Measurements from ENCODE around the gene GPRIN3.
"Not testable (repeated sequence)": the region's sequence is repeated elsewhere in the genome, so short reads cannot be mapped to it uniquely, and the experiment has no call there.

Gene GPRIN3

DNA sequence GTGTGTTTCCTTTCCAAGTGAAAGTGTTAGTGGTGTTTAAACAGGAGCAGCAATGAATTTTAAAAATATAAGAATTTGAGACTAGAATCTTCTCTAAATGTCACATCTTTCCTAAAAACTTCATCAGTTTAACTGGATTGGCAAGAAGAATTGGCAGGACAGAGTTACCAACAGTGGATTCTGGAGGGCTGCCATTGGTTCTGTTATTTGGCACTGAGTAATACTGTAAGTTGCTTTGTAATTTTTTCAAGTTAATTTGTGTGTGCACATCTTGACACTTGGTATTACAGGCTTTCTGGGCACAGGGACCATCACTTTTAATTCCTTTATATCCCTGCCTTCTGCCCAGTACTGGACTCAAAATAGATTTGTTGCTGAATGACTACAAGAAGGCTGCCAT is 4.5 kb upstream of the GPRIN3 start:
- DNase-seq (ENCODE audit: low read depth in 1 of 2, low spot score in 1 of 2) = no peak

DNA sequence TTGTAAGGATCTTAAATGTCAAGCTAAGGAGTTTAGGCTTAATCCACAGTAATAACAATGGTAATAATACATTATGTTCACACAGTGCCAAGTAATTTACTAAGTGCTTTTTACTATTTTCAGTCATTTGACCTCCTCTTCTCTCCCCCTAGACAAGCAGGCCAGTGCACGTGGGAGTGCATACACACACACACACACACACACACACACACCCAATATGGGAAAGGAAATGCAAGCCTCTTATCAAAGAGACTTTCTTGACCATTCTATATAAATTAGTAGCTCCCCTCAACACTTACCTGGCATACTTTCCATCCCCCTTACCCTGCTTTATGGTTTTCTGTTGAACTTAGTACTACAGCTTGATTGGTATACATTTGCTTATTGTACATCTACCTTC is 3.8 kb upstream of the GPRIN3 start:
- DNase-seq (ENCODE audit: low read depth in 1 of 2, low spot score in 1 of 2) = no peak

DNA sequence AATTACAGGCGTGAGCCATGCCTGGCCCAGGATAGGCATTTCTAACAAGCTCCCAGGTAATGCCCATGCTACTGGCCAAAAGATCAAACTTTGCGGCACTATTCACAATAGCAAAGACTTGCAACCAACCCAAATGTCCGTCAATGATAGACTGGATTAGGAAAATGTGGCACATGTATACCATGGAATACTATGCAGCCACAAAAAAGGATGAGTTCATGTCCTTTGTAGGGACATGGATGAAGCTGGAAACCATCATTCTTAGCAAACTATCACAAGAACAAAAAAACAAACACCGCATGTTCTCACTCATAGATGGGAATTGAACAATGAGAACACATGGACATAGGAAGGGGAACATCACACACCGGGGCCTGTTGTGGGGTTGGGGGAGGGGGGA is 1.6 kb upstream of the GPRIN3 start:
- DNase-seq (ENCODE audit: low read depth in 1 of 2, low spot score in 1 of 2) = not testable (repeated sequence)

DNA sequence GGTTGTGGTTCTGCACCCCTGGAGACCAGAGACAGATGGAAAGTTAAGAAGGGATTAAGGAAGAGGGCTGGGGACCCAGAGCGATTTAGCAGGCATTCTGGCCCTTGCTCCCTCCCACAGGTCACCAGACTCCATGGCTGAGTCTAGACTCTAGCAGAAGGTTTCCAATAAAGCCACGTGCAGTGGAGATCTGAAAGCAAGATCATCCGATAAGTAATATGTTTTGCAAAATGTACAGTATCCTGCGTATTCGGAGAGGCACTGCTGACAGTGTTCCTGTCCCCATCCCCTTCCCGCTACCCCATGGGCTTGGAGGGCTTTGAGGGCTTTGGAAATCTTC is 531 bp upstream of the GPRIN3 start:
- no peak for DNase-seq (ENCODE audit: low read depth in 1 of 2, low spot score in 1 of 2)

DNA sequence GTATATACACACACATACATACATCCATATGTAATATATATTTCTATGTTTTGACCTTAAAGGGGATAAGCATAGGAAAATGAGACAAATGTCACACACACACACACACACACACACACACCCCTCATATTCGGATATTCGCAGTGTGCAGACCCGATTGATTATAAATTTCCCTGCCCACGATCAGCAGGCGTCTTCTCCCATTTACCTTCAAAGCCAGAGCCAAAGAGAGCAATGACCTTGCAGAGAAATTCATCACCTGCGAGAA is 488 bp downstream of the GPRIN3 start:
- no peak for DNase-seq (ENCODE audit: low read depth in 1 of 2, low spot score in 1 of 2)

DNA sequence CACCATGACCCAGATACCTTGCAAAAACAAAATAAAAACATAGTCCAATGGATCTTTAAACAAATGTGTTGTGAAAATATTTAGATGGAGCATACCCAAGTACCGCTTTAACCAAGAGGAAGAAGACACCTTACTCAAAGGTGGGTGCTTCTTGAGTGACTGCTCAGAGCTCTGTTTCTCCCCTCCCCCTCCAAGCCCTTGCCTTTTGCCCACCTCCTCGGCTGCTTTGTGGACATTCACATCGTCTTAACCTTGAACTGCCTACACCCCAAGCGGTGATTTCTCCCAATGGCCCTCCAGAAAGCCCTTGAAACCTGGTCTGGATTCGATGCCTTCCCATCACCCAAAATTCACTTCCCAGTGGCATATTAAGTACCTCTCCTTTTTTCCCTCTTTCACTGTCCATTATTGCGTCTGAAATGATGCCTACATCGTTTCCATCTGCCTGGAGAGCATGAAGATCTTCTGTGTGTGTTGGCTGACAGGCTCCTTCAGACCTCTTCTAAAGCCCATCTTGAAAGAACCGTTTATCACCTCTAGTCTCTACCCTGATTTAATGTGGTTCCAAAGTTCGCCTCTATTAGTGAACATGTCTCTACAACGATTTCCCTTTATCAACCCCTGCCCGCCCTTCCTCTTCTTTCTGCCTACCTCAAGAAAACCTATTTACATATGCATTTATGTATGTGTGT is 968 bp downstream of the GPRIN3 start:
- DNase-seq (ENCODE audit: low read depth in 1 of 2, low spot score in 1 of 2) = no peak

DNA sequence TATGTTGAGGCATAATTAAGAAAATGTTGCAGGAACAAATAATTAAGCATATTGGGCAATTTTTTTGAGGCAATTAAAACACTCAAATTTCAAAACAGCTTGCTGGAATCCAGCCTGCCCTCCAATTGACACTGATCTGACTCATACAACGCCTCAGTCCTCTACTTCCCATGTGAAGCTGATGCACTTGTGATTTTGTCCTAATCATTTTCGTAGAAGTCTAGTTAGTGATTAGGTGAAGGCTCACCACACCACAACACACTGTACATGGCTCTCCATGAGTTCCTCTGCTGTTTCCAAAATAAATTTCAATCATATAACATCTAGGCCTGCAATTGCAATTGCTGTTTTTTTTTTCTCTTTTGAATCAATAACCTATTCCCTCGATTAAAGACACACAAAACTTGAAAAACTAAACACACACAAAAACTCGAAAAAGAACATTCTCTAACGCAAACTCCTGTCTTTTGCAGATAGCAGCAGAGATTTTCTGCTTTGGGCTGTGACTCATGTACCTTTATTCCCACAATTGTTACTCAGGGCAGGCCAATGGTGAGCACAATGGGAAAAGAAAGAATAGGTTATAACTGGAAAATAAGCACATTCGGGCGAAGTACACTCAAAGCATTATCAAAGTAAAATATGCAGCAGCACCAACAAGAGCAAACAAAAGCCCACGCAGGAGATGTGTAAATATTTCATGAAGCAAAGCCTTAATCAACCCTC is 1.7 kb downstream of the GPRIN3 start:
- no peak for DNase-seq (ENCODE audit: low read depth in 1 of 2, low spot score in 1 of 2)

DNA sequence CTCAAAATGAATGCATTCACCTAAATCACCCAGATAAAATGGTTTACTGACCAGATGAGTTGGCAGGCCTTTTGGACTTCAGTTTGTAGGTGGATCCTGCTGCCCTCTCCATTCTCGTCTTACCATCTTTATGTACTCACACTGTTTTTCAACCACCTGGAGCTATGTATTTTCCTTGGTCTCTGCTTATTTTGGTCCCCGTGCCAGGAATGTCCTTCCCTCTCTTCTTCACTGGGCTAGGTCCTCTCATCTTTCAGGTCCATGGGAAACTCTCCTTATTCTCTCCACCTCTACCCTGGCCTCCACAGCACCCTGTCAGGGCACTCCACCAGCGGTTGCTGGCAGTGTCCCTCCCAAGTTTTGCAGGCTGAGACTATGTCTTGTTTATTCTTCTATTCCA is 2.6 kb downstream of the GPRIN3 start:
- DNase-seq (ENCODE audit: low read depth in 1 of 2, low spot score in 1 of 2) = no peak

DNA sequence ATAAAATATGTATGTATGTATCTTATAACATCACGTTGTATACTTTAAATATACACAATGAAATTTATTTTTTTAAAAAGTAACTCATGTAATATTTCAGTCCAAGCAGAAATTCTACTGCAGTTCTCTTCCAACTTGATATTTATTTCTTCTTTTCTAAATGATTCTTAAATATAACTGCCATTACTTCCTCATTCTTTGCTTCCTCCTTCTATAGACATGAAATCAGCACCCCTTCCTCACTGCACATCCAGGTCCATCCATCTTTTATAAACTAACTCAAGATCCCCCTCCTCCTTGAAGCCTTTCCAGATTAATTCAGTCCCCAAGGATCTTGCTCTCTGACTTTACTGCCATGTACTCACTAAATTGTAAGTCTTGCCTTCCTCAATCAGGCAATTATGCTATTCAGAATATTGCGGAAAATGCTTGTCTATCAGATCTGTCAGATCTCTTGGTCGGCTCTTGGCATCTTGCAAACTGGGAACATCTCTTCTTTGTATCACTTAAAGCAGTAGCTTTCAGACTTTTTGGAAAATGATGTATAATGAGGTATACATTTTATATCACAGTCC is 3.7 kb downstream of the GPRIN3 start:
- DNase-seq (ENCODE audit: low read depth in 1 of 2, low spot score in 1 of 2) = no peak

DNA sequence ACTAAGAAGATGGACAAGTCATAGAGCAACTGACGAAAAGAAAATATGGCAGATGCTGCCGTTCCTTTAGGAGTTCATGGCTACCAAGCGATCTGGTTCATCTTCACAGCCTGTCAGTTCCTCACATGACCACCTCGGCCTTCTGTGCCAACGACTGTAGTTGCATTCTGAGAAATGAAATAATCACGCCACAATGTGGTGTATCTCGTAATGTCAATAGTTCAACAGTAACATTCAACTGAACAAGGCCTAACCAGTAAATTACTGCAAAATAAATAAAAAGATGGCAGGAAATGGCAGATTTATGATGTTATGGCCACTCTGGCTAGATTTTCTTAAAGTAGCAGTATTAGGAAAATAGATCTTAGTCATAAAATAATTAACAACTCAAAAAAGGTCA is 4.4 kb downstream of the GPRIN3 start:
- DNase-seq (ENCODE audit: low read depth in 1 of 2, low spot score in 1 of 2) = no peak

DNA sequence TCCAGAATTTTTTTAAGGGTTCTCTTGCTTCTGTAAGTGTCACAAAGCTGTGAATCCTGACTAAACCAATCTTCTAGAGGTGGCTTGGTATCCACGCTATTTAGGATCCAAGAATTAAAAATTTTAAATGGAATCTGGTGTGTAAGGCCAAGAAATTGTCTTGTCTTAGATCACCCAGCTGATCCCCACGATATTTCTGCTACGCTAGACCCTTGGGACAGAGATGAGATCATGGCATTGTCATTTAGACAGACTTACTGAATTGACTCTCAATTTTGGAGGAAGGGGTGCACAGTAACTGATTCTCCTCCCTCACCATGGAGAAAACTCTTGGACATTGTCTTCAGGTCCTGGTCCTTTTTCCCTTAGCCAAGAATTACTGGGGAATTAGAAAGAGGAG is 5.7 kb downstream of the GPRIN3 start:
- DNase-seq (ENCODE audit: low read depth in 1 of 2, low spot score in 1 of 2) = no peak

DNA sequence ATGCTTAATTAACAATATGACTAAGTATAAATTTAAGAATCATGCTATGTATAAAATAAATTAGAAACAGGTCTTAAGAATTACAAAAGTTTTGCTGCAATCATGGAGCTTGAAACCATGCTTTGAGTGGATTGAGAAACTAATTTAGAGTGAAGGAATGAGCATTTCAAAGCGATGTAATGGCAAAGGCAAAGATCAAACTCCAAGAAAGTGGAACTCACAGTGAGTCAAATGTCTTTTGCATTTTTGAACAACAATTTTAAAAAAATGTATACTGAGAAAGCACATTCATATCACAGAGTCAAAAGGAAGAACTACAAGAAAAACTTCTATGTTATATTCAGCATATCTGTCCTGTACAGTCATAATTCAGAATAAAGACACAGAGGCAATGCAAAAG is 6.6 kb downstream of the GPRIN3 start:
- no peak for DNase-seq (ENCODE audit: low read depth in 1 of 2, low spot score in 1 of 2)

DNA sequence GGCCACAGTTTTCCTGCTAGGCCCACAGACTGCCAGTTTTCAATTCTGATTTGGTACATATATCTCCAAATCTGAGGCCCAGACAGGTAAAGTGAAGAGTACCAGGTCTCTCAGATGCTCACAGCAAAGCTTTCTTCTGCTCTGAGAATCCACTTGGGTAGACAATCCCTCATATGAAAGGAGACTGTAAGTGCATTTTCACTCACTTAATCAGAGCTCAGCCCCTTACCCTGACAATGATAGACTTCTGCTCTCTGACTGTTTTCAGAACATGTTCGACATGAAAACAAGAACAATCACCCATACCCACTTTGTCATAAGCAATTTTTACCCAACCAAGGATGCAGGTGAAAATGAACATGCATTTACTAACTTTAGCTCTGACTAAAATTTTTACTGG is 7.1 kb downstream of the GPRIN3 start:
- no peak for DNase-seq (ENCODE audit: low read depth in 1 of 2, low spot score in 1 of 2)

DNA sequence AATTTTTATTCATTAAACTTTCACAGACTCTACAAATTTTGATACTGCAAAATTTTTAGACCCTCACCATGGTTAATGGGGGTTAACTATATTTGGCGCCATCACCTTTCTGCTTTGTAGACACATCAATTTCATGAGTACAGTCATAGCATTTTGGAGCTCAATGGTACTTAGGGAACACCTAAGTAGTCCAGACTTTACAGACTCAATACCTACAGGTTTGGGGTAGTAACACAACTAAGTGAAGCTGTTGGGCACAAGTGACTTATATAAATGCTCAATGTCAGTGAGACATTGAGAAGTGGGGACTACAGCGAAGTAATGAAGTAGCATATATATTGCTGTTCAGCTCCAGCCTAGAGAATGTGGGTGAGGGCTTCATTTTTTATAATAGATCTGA is 7.5 kb downstream of the GPRIN3 start:
- DNase-seq (ENCODE audit: low read depth in 1 of 2, low spot score in 1 of 2) = no peak

DNA sequence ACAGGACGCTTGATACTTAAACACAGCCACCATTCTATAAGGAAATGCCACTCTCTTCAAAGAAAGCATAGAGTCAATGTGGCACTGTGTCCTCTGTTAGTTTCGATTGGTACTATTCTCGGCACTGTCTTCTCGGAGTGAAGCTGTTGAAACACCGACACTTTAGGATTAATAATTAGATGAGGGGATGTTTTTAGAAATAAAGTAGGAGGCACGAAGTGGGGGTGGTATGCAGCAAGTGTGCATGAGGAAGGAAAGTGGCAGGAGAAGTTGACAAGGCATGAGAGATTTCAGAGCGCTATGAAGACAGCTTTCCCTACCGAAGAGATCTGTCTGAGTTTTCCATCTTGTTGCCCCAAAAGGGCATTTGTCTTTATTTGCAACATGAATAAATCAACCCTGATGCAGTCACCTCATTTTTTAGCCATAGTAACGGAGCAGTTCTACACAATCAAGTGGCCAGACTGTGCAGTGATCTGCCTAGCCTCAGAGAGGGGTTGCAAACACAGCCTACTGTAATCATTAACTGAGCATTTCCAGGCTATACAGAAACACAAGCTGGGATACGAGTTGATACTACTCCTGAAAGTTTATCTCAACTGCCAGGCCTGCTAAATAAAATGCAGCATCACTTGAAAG is 8.3 kb downstream of the GPRIN3 start:
- no peak for DNase-seq (ENCODE audit: low read depth in 1 of 2, low spot score in 1 of 2)

DNA sequence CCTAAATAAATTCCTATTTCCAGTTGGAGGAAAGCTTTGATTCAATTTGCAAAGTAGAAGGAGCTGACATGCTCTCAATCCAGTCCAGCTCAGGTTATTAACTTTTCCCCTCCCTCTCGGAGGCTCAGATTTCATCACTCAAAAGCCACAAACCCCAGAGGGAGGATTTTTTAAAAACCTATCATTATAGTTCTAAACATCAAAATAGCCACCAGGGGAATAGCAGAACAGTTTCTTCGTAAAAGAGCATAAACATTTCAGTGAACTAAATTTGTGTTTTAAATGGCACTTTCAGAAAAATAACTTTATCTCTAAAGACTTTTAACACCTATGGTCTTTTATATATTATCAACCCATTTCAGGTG is 8.8 kb downstream of the GPRIN3 start:
- DNase-seq (ENCODE audit: low read depth in 1 of 2, low spot score in 1 of 2) = no peak

DNA sequence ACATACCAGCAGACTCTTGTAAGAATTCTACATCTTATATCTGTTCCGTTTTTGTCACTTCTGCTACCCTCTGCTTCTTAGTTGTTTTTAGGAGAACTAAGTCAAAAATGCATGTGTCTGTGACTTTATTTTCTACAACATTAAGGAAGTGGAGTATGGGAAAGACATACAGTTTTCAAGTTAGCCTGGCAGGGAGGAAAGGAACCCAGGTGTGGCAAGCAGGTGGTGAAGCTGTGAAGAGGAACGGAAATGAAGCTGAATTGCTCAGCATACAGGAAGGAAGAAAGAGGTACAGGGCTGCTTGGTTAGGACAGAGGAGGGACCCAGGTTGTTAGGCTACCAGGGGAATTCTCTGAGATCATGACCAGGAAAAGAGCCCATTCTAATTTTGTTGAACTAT is 9.4 kb downstream of the GPRIN3 start:
- no peak for DNase-seq (ENCODE audit: low read depth in 1 of 2, low spot score in 1 of 2)

DNA sequence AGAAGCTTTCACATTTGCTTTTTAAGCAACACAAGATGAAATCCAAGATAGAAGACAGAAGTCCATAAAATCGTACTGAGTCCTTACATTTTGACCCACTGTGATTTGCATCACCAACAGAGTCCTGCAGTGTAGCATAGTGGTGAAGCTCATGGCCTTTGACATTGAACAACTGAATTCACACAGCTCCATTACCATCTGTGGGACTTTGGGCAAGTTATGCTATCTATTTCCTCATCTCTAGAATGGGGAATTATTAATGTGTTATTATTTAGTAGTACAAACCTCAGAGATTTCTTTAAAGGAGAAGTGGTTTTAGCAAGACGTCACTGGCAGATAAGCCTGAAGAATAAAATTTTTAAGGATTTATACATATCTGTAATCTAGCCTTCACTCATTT is 10.7 kb downstream of the GPRIN3 start:
- no peak for DNase-seq (ENCODE audit: low read depth in 1 of 2, low spot score in 1 of 2)

DNA sequence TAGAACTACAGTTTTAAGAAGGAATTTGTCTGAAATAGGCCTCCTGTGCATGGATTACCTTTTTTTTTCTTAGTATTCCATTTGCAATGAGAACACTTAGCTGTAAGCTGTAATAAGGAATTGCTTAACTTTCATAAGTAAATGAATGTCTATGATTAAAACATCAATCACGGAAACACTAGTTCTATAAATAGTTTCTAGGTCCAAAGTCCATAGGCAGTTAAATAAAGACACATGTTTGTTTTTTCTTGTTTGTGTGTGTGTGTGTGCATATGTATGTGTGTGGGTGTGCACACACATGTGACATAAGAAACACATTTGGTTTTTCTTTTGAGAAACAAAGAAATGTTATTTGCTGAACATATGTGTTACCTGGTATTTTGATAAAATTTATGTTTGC is 11.2 kb downstream of the GPRIN3 start:
- no peak for DNase-seq (ENCODE audit: low read depth in 1 of 2, low spot score in 1 of 2)

DNA sequence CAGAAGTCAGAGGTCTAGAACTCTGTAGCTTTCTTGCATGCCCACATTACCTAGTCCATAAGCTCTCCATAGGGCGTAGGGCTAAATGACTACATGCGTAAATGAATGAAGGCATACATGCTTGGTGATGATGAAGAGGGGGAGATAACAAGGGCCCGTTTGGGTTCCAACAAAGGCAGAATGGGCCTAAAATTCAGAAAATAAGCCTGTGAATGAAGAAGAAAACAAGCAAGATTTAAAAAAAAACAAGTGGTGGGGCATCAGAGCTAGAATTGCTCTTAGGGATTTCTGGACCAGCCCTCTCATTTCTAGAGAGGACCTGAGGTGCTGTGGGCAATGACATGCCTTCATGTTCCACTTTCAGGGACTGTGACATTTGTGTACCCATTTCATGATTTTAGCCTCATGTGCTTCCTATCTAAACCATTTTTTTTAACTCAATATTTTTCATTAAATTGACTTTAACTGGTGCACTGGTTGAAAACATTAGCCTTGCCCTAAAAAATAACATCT is 12.1 kb downstream of the GPRIN3 start:
- no peak for DNase-seq (ENCODE audit: low read depth in 1 of 2, low spot score in 1 of 2)

DNA sequence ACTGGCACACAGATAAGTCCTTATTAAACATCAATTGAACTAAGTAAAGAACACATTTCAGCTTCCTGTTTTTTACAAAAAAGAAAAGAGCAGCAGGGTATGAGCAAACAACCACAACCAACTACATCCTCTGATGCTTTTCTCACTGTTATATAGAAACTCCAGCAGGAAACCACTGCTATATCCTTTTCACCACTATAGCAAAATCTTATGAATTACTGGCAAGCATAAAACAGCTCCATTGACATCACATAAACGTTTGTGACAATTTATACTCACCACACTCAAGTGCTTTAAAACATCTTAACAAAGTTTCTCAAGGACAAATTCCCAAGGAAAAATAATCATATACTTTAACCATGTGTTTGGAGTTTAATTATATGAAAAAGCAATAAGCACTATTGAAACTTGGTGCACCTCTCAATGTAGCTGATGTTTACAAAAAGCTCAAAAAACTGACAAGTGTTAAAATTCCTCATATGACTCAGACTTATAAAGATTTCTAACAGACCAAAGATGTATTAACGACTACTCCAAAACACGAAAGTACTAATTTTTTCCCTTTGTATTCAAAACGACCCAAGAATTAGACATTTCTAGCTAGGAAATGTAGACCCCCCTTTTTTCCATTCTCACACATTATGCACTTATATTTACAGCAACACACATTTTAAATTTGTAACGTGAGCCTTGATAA is 12.9 kb downstream of the GPRIN3 start:
- DNase-seq (ENCODE audit: low read depth in 1 of 2, low spot score in 1 of 2) = no peak

DNA sequence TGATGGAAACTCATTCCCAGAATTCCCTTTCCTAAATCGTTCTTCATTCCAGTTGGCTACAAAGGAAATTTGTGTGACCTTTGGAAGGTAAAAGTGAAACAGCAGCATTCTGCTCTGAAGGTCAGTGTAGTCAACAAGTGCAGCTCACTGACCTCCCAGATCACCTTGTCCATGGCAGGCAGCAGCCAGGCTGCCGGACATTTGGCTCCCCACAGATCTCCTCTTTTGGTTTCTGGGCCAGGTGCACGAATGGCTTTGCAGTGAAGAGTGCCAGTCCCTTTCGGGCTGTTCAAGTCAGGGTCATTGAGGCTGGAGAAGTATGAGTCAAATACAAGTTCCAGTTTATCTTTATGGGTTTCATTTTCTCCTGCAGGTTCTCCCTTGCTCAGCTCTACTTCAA is 14.3 kb downstream of the GPRIN3 start:
- no peak for DNase-seq (ENCODE audit: low read depth in 1 of 2, low spot score in 1 of 2)

Data from stimulated activated CD4-positive, alpha-beta T cell treated with anti-CD3 and anti-CD28 coated beads, Interleukin-15, amount 100 ng/mL, for 1 hour (primary cell).